ENCODE measurements around the gene VCP.
A peak's percentile ranks its signal among the peaks of the same experiment; 100 is the strongest.

The VCP gene

DNA sequence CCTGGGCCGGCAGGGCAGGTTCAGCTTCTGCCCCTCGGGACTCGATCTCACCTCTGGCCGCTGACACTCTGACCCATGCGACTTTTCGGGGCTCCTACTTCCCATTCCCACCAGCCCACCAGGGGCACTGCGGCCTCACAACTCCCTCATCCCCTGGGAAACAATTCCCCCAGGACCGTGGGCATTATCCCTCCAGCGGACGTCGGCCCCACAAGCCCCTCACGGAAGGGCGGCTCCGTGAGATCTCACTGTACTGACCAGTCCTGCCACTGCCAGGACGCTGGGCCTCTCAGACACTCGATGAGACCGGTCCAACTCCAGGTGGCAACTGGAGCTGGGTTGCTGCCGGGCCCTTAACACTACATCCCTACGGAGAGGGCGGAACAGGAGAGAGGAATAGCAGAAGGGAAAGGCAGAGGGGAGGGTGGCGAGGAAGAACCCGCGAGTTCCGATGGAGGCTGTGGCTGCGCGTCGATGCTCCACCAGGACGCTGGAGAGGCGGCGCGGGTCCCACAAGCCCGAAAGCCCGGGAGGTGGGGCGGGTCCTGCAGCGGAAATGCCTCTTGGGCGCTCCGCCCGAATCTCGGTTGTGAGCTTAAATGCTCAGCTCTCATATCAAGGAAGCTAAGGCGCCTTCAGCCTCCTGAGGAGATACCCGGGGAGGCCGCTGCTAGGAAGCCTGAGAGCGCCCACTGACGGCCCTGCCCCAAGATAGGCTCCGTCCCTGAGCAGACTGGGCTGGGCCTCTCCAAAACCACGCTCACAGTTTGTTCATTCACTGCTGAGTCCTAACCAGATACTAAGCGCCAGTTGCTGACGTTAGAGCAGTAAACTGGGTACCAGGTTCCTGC, 36.3 kb downstream of the VCP start:
- no peak for DNase-seq (ENCODE audit: low read depth)
- no peak overlapping the region for H3K4me3 ChIP-seq (ENCODE audit: low read depth, low read length)
- TF ChIP-seq, protein P1, sequence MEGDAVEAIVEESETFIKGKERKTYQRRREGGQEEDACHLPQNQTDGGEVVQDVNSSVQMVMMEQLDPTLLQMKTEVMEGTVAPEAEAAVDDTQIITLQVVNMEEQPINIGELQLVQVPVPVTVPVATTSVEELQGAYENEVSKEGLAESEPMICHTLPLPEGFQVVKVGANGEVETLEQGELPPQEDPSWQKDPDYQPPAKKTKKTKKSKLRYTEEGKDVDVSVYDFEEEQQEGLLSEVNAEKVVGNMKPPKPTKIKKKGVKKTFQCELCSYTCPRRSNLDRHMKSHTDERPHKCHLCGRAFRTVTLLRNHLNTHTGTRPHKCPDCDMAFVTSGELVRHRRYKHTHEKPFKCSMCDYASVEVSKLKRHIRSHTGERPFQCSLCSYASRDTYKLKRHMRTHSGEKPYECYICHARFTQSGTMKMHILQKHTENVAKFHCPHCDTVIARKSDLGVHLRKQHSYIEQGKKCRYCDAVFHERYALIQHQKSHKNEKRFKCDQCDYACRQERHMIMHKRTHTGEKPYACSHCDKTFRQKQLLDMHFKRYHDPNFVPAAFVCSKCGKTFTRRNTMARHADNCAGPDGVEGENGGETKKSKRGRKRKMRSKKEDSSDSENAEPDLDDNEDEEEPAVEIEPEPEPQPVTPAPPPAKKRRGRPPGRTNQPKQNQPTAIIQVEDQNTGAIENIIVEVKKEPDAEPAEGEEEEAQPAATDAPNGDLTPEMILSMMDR (IDR thresholded peaks at IDR 0.05; ENCODE audit: control insufficient read depth, extremely low read depth, insufficient read depth): no peak

- DNase-seq (ENCODE audit: low read depth): no peak
- H3K4me3 ChIP-seq (ENCODE audit: low read depth, low read length): no peak overlapping the region
- TF ChIP-seq, protein P1 (IDR thresholded peaks at IDR 0.05; ENCODE audit: control insufficient read depth, extremely low read depth, insufficient read depth): no peak
Observed at GRCh38 chr9:35033101-35033500, 39.3 kb downstream of the VCP start.

- peak; percentile 47 for DNase-seq (ENCODE audit: low read depth)
- TF ChIP-seq, protein P1 (IDR thresholded peaks at IDR 0.05; ENCODE audit: control insufficient read depth, extremely low read depth, insufficient read depth): no peak
- H3K4me3 ChIP-seq (ENCODE audit: low read depth, low read length): no peak overlapping the region
Observed at GRCh38 chr9:35029852-35030251, 42.6 kb downstream of the VCP start.

- DNase-seq (ENCODE audit: low read depth): no peak
- TF ChIP-seq, protein P1 (IDR thresholded peaks at IDR 0.05; ENCODE audit: control insufficient read depth, extremely low read depth, insufficient read depth): no peak
- H3K4me3 ChIP-seq (ENCODE audit: low read depth, low read length): no peak overlapping the region
Observed at GRCh38 chr9:35029241-35029640, 43.2 kb downstream of the VCP start.

DNA sequence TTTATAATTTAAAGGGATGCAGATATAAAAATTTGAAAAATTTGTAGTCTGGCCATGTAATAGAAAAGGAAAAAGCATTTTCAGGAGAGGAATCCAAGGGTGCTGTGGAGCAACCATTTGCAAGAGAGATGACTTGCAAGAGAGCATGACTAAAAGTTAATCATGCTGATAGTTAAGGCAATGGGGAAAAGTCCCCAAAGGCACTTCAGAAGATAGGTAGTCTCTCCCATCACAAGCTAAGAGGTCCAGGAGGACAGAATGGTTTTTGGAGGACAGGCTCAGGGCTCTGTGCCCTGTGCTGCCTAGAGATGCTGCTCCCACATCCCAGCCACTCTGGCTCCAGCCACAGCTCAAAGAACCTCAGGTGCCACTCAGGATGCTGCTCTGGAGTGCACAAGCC, 44.1 kb downstream of the VCP start:
- H3K4me3 ChIP-seq (ENCODE audit: low read depth, low read length): no peak overlapping the region
- TF ChIP-seq, protein P1 (IDR thresholded peaks at IDR 0.05; ENCODE audit: control insufficient read depth, extremely low read depth, insufficient read depth): no peak
- no peak for DNase-seq (ENCODE audit: low read depth)

DNA sequence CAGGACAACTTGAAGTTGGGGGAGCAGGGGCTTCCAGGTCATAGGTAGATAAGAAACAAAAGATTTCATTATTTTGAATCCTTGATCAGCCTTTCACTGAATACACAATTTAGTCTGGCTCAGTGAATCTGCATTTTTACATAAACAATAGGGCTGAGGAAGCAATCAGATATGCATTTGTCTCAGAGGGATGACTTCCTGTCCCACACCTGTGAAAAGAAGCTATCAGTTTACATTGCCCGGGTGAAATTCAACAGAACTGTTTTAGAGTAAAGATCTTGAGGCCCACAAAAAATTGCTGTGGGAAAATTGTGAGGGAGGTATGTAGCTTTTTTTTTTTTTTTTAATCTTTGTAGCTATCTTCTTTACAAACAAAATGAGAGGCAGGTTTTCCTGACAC, 44.6 kb downstream of the VCP start:
- no peak for DNase-seq (ENCODE audit: low read depth)
- TF ChIP-seq, protein P1 (IDR thresholded peaks at IDR 0.05; ENCODE audit: control insufficient read depth, extremely low read depth, insufficient read depth): no peak
- no peak overlapping the region for H3K4me3 ChIP-seq (ENCODE audit: low read depth, low read length)

DNA sequence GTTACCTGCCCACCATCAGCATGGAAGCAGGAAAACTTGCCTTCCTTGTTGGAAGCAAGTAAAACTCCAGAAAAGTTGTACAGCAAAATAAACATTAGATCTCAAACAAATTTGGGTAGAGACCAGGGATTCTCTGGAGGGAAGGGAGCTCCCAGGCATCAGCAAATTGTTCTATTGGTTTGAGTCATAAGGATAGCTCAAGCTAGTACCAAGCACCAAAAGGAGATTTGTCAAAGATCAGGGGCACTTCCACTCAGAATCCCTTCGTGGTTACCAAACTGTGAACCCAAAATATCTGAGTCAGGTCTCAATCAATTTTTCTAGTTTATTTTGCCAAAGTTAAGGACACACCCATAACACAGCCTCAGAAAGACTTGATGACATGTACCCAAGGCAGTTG, 45.1 kb downstream of the VCP start:
- TF ChIP-seq, protein P1 (IDR thresholded peaks at IDR 0.05; ENCODE audit: control insufficient read depth, extremely low read depth, insufficient read depth): no peak
- H3K4me3 ChIP-seq (ENCODE audit: low read depth, low read length): no peak overlapping the region
- DNase-seq (ENCODE audit: low read depth): no peak

Measured in LNCaP clone FGC (cell line).